Measurements from ENCODE around the gene KSR2. TPM values are rescaled to one million over a fixed set of nuclear protein-coding genes. Genes with fewer than 3 reads are reported as not detected.

KSR2 gene
- total RNA-seq, 1 experiment from 2014 or later = 2.0 TPM

GRCh38 chr12:117901631-117902030 is 67.2 kb downstream of the KSR2 start:
- no peaks in the 10 kb centered on the region for H3K79me2 ChIP-seq (ENCODE audit: low read depth)
- no peaks in the 10 kb centered on the region for H3K36me3 ChIP-seq (ENCODE audit: low read depth)
- H3K27me3 ChIP-seq (ENCODE audit: insufficient read depth, low read depth) = no peaks in the 10 kb centered on the region
- no peak for DNase-seq
- H3K9me3 ChIP-seq (ENCODE audit: insufficient read depth, low read depth) = no peaks in the 10 kb centered on the region
- H3K4me1 ChIP-seq (replicated peaks; ENCODE audit: insufficient read depth) = no peaks in the 10 kb centered on the region
- intact Hi-C loops (cut with micrococcal nuclease; ENCODE audit: unreplicated experiment) = no loop called here
- H3K27ac ChIP-seq = no peak overlapping the region
- no peaks in the 10 kb centered on the region for H4K20me1 ChIP-seq (ENCODE audit: insufficient read depth)
- CTCF ChIA-PET = no interaction called here
- H3F3A ChIP-seq (ENCODE audit: insufficient read depth, low read depth) = no peaks in the 10 kb centered on the region
- H3K9me2 ChIP-seq (ENCODE audit: insufficient read depth) = no peaks in the 10 kb centered on the region
- POLR2A ChIA-PET (ENCODE audit: unreplicated experiment) = no interaction called here
- H3K4me3 ChIP-seq = no peak overlapping the region
- no peak overlapping the region for H3K4me2 ChIP-seq
- no peak for TF ChIP-seq EZH2 (IDR thresholded peaks at IDR 0.05; ENCODE audit: low read depth)
- TF ChIP-seq CTCF (conservative IDR thresholded peaks at IDR 0.05) = no peak
- BruUV-seq (replicated peaks) = no TSS peak
- no peak overlapping the region for H2AFZ ChIP-seq

- ChIA-PET POLR2A (ENCODE audit: unreplicated experiment) (no interaction called here), CTCF (no interaction called here)
- BruUV-seq (replicated peaks) = no TSS peak
- no peaks in the 10 kb centered on the region for H3K9me3 ChIP-seq (ENCODE audit: insufficient read depth, low read depth)
- intact Hi-C loops (cut with micrococcal nuclease; ENCODE audit: unreplicated experiment) = no loop called here
- no peaks in the 10 kb centered on the region for H3K27me3 ChIP-seq (ENCODE audit: insufficient read depth, low read depth)
- no peaks in the 10 kb centered on the region for H4K20me1 ChIP-seq (ENCODE audit: insufficient read depth)
- DNase-seq = peak in 1 of 2 experiments; percentile 40
- no peak overlapping the region for H3K4me2 ChIP-seq
- no peaks in the 10 kb centered on the region for H3K4me1 ChIP-seq (replicated peaks; ENCODE audit: insufficient read depth)
- H3K36me3 ChIP-seq (ENCODE audit: low read depth) = no peaks in the 10 kb centered on the region
- H3K4me3 ChIP-seq = no peak overlapping the region
- H3K27ac ChIP-seq = no peak overlapping the region
- H2AFZ ChIP-seq = no peak overlapping the region
- no peaks in the 10 kb centered on the region for H3F3A ChIP-seq (ENCODE audit: insufficient read depth, low read depth)
- no peaks in the 10 kb centered on the region for H3K9me2 ChIP-seq (ENCODE audit: insufficient read depth)
- H3K79me2 ChIP-seq (ENCODE audit: low read depth) = no peaks in the 10 kb centered on the region
- no peak for TF ChIP-seq CTCF (conservative IDR thresholded peaks at IDR 0.05)
- no peak for TF ChIP-seq EZH2 (IDR thresholded peaks at IDR 0.05; ENCODE audit: low read depth)
These were observed 68.2 kb downstream of the KSR2 start for GRCh38 chr12:117900561-117900960.

DNA sequence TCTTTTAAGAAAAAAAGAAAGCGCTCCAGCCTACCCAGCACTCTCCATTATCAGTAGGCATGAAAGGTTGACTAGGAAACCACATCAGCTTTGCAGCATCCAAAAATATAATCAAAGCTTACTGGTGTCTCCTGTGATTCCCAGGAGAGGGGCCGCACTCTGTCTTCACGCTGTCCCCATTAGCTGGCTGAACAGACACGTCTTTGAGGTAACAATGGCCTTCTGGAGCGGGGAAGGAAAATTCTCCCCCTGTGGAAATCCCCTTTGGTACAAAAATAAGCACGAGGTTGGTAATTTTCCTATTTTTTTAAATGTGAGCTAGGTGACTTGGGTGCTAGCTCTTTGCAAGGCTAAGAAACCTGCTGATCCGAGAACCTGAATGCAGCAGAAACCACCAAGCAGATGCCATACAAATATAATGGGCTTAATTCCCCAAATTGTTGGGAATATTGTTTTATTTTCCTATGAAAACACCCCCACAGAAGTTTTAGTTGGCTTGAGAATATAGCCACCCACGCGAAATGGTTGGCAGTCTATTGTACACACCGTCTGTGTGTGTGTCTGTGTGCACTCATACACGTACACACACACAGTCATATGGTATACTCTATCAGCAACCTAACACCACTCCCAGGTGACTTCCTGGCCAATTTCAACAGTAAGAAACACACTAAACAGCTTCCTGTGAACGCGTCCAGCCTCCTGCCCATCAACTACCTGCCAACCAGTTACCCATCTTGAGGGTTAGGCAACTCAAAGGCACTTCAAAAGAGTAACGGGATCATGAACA is 71.2 kb downstream of the KSR2 start:
- no peak overlapping the region for H3K27ac ChIP-seq
- intact Hi-C loops (cut with micrococcal nuclease; ENCODE audit: unreplicated experiment) = no loop called here
- H3K4me2 ChIP-seq = no peak overlapping the region
- no peaks in the 10 kb centered on the region for H4K20me1 ChIP-seq (ENCODE audit: insufficient read depth)
- no peak overlapping the region for H3K4me3 ChIP-seq
- no peaks in the 10 kb centered on the region for H3K9me3 ChIP-seq (ENCODE audit: insufficient read depth, low read depth)
- H3K36me3 ChIP-seq (ENCODE audit: low read depth) = no peaks in the 10 kb centered on the region
- no peaks in the 10 kb centered on the region for H3K27me3 ChIP-seq (ENCODE audit: insufficient read depth, low read depth)
- TF ChIP-seq EZH2 (IDR thresholded peaks at IDR 0.05; ENCODE audit: low read depth) (no peak), CTCF (conservative IDR thresholded peaks at IDR 0.05) (no peak)
- H3K79me2 ChIP-seq (ENCODE audit: low read depth) = no peaks in the 10 kb centered on the region
- ChIA-PET CTCF (no interaction called here), POLR2A (ENCODE audit: unreplicated experiment) (no interaction called here)
- H2AFZ ChIP-seq = no peak overlapping the region
- no peak for DNase-seq
- BruUV-seq (replicated peaks) = no TSS peak
- H3K9me2 ChIP-seq (ENCODE audit: insufficient read depth) = no peaks in the 10 kb centered on the region
- no peaks in the 10 kb centered on the region for H3F3A ChIP-seq (ENCODE audit: insufficient read depth, low read depth)
- H3K4me1 ChIP-seq (replicated peaks; ENCODE audit: insufficient read depth) = no peaks in the 10 kb centered on the region
